ENCODE results near the gene SUN1. TPM values are rescaled to one million over a fixed set of nuclear protein-coding genes. Genes with fewer than 3 reads are reported as not detected.

The SUN1 gene
- polyA plus RNA-seq, 3 donors = 44.2 to 154 (median 51.5) TPM

GRCh38 chr7:893686-894085 is 61.4 kb downstream of the SUN1 start:
- peaks cover 63 to 84% of the 10 kb centered on the region in 2 donors for H3K36me3 Mint-ChIP-seq
- peaks cover 0 to 5% (median 0%) of the 10 kb centered on the region in 3 donors for H3K27me3 Mint-ChIP-seq (ENCODE audit: low read depth in 3 of 3)
- Histone ChIP-seq H3K9me3 (replicated peaks in 1 of 2; ENCODE audit: control insufficient read depth in 1 of 2, insufficient read depth in 1 of 2, low read length in 2 of 2) (no peaks in the 10 kb centered on the region), H3K4me2 (replicated peaks; ENCODE audit: extremely low read depth, low read length, poor library complexity, severe bottlenecking) (no peak overlapping the region), H4K20me1 (ENCODE audit: insufficient read depth, low read length) (peaks cover 97% of the 10 kb centered on the region), H3K36me3 (replicated peaks in 1 of 2; ENCODE audit: control insufficient read depth in 1 of 2, insufficient read depth in 2 of 2, low read length in 2 of 2) (peaks cover 89 to 92% of the 10 kb centered on the region in 2 donors), H3K9ac (ENCODE audit: insufficient read depth, low read length, poor library complexity, severe bottlenecking) (no peak overlapping the region), H3K27me3 (ENCODE audit: control insufficient read depth in 2 of 2, insufficient read depth in 2 of 2, low read length in 2 of 2) (no peaks in the 10 kb centered on the region), H2AFZ (ENCODE audit: insufficient read depth, low read depth, low read length, poor library complexity, severe bottlenecking) (no peak overlapping the region), H3K27ac (ENCODE audit: low read depth in 1 of 2, low read length in 2 of 2) (no peak overlapping the region), H3K4me3 (replicated peaks in 1 of 3; ENCODE audit: low read depth in 2 of 3, low read length in 3 of 3) (no peak overlapping the region), H3K79me2 (ENCODE audit: insufficient read depth, low read length) (peaks cover 13% of the 10 kb centered on the region), H3K4me1 (ENCODE audit: control insufficient read depth in 1 of 2, insufficient read depth in 2 of 2, low read length in 2 of 2) (no peaks in the 10 kb centered on the region)
- no peaks in the 10 kb centered on the region for H3K4me1 Mint-ChIP-seq
- WGBS (ENCODE audit: insufficient coverage) = 93% methylated on average over 17 of the region's 19 CpGs
- intact Hi-C loops (cut with micrococcal nuclease) = no loop called here
- DNase-seq = no peak
- H3K9me3 Mint-ChIP-seq = peaks cover 0 to 4% (median 2%) of the 10 kb centered on the region in 7 donors
- TF ChIP-seq CTCF (IDR thresholded peaks at IDR 0.05) = no peak
- H3K27ac Mint-ChIP-seq = peak overlapping the region in 2 of 7 donors; percentile 13 to 20
- H3K4me3 Mint-ChIP-seq = no peak overlapping the region

GRCh38 chr7:894164-894867 is 62.0 kb downstream of the SUN1 start:
- no peak overlapping the region for H3K9ac ChIP-seq (ENCODE audit: insufficient read depth, low read length, poor library complexity, severe bottlenecking)
- no peaks in the 10 kb centered on the region for H3K4me1 Mint-ChIP-seq
- no peak overlapping the region for H3K4me3 ChIP-seq (replicated peaks in 1 of 3; ENCODE audit: low read depth in 2 of 3, low read length in 3 of 3)
- peaks cover 0 to 4% (median under 1%) of the 10 kb centered on the region in 7 donors for H3K9me3 Mint-ChIP-seq
- H3K36me3 Mint-ChIP-seq = peaks cover 64 to 86% of the 10 kb centered on the region in 2 donors
- no peak for TF ChIP-seq CTCF (IDR thresholded peaks at IDR 0.05)
- no peak overlapping the region for H3K4me2 ChIP-seq (replicated peaks; ENCODE audit: extremely low read depth, low read length, poor library complexity, severe bottlenecking)
- H3K4me3 Mint-ChIP-seq = no peak overlapping the region
- no peaks in the 10 kb centered on the region for H3K27me3 ChIP-seq (ENCODE audit: control insufficient read depth in 2 of 2, insufficient read depth in 2 of 2, low read length in 2 of 2)
- H3K9me3 ChIP-seq (replicated peaks in 1 of 2; ENCODE audit: control insufficient read depth in 1 of 2, insufficient read depth in 1 of 2, low read length in 2 of 2) = no peaks in the 10 kb centered on the region
- peaks cover 0 to 5% (median 0%) of the 10 kb centered on the region in 3 donors for H3K27me3 Mint-ChIP-seq (ENCODE audit: low read depth in 3 of 3)
- H3K4me1 ChIP-seq (ENCODE audit: control insufficient read depth in 1 of 2, insufficient read depth in 2 of 2, low read length in 2 of 2) = no peaks in the 10 kb centered on the region
- DNase-seq = no peak
- H3K79me2 ChIP-seq (ENCODE audit: insufficient read depth, low read length) = peaks cover 12% of the 10 kb centered on the region
- peaks cover 97% of the 10 kb centered on the region for H4K20me1 ChIP-seq (ENCODE audit: insufficient read depth, low read length)
- intact Hi-C loops (cut with micrococcal nuclease) = no loop called here
- no peak overlapping the region for H3K27ac ChIP-seq (ENCODE audit: low read depth in 1 of 2, low read length in 2 of 2)
- H3K27ac Mint-ChIP-seq = peak overlapping the region in 4 of 7 donors; percentile 20 to 63 (median 44)
- no peak overlapping the region for H2AFZ ChIP-seq (ENCODE audit: insufficient read depth, low read depth, low read length, poor library complexity, severe bottlenecking)
- WGBS (ENCODE audit: insufficient coverage) = 90% methylated on average over 36 of the region's 40 CpGs
- H3K36me3 ChIP-seq (replicated peaks in 1 of 2; ENCODE audit: control insufficient read depth in 1 of 2, insufficient read depth in 2 of 2, low read length in 2 of 2) = peaks cover 89 to 92% of the 10 kb centered on the region in 2 donors
